Measurements from ENCODE around the gene SMYD3. TPM values are rescaled to one million over a fixed set of nuclear protein-coding genes. Genes with fewer than 3 reads are reported as not detected.

The SMYD3 gene
- polyA plus RNA-seq, 1 donor from 2014 or later = 48.6 TPM

GRCh38 chr1:246297279-246298265 lies 209.5 kb downstream of the SMYD3 start:
- H2AFZ ChIP-seq (ENCODE audit: low read depth, low read length) = no peak overlapping the region
- H3F3A ChIP-seq (ENCODE audit: insufficient read depth, low read length, poor library complexity, severe bottlenecking) = no peaks in the 10 kb centered on the region
- no peaks in the 10 kb centered on the region for H3K79me2 ChIP-seq (replicated peaks; ENCODE audit: insufficient read depth, low read length)
- H3K4me2 ChIP-seq (ENCODE audit: low read length) = no peak overlapping the region
- no peak overlapping the region for H3K4me3 ChIP-seq (ENCODE audit: low read length)
- H3K9ac ChIP-seq (ENCODE audit: low read length) = no peak overlapping the region
- no peaks in the 10 kb centered on the region for H3K9me2 ChIP-seq (ENCODE audit: insufficient read depth, low read length)
- H3K27ac ChIP-seq (ENCODE audit: low read length) = no peak overlapping the region
- no peaks in the 10 kb centered on the region for H3K9me3 ChIP-seq (ENCODE audit: low read length)
- H4K20me1 ChIP-seq (ENCODE audit: insufficient read depth) = no peaks in the 10 kb centered on the region
- no peaks in the 10 kb centered on the region for H3K27me3 ChIP-seq (ENCODE audit: insufficient read depth, low read depth, low read length)
- H3K36me3 ChIP-seq (ENCODE audit: insufficient read depth, low read length) = no peaks in the 10 kb centered on the region
- TF ChIP-seq TAF1 (IDR thresholded peaks at IDR 0.05; ENCODE audit: low read depth) = no peak
- no peak for TF ChIP-seq EZH2 (IDR thresholded peaks at IDR 0.05; ENCODE audit: borderline replicate concordance, insufficient read depth, low read length, poor library complexity, severe bottlenecking)
- TF ChIP-seq MXI1 (conservative IDR thresholded peaks at IDR 0.05; ENCODE audit: poor library complexity, severe bottlenecking) = no peak
- TF ChIP-seq EP300 (conservative IDR thresholded peaks at IDR 0.05; ENCODE audit: poor library complexity, severe bottlenecking) = no peak
- TF ChIP-seq REST (IDR thresholded peaks at IDR 0.05; ENCODE audit: borderline replicate concordance) = no peak
- no peak for TF ChIP-seq POLR2AphosphoS5 (IDR thresholded peaks at IDR 0.05)
- TF ChIP-seq SMC3 (conservative IDR thresholded peaks at IDR 0.05; ENCODE audit: poor library complexity) = peak; percentile 42
- TF ChIP-seq RAD21 (conservative IDR thresholded peaks at IDR 0.05) = peak; percentile 63
- TF ChIP-seq CTCF (IDR thresholded peaks at IDR 0.05; ENCODE audit: poor library complexity, severe bottlenecking) = peak; percentile 54

GRCh38 chr1:246295968-246296367 lies 211.1 kb downstream of the SMYD3 start:
- no peaks in the 10 kb centered on the region for H3K36me3 ChIP-seq (ENCODE audit: insufficient read depth, low read length)
- H3K9me2 ChIP-seq (ENCODE audit: insufficient read depth, low read length) = no peaks in the 10 kb centered on the region
- no peak overlapping the region for H3K4me3 ChIP-seq (ENCODE audit: low read length)
- H3K9me3 ChIP-seq (ENCODE audit: low read length) = no peaks in the 10 kb centered on the region
- TF ChIP-seq MXI1 (conservative IDR thresholded peaks at IDR 0.05; ENCODE audit: poor library complexity, severe bottlenecking) = no peak
- no peak for TF ChIP-seq SMC3 (conservative IDR thresholded peaks at IDR 0.05; ENCODE audit: poor library complexity)
- no peak for TF ChIP-seq POLR2AphosphoS5 (IDR thresholded peaks at IDR 0.05)
- no peak for TF ChIP-seq CTCF (IDR thresholded peaks at IDR 0.05; ENCODE audit: poor library complexity, severe bottlenecking)
- TF ChIP-seq EZH2 (IDR thresholded peaks at IDR 0.05; ENCODE audit: borderline replicate concordance, insufficient read depth, low read length, poor library complexity, severe bottlenecking) = no peak
- TF ChIP-seq REST (IDR thresholded peaks at IDR 0.05; ENCODE audit: borderline replicate concordance) = no peak
- no peak for TF ChIP-seq RAD21 (conservative IDR thresholded peaks at IDR 0.05)
- no peak for TF ChIP-seq EP300 (conservative IDR thresholded peaks at IDR 0.05; ENCODE audit: poor library complexity, severe bottlenecking)
- no peak for TF ChIP-seq TAF1 (IDR thresholded peaks at IDR 0.05; ENCODE audit: low read depth)
- no peaks in the 10 kb centered on the region for H3F3A ChIP-seq (ENCODE audit: insufficient read depth, low read length, poor library complexity, severe bottlenecking)
- H3K4me2 ChIP-seq (ENCODE audit: low read length) = no peak overlapping the region
- H2AFZ ChIP-seq (ENCODE audit: low read depth, low read length) = no peak overlapping the region
- H3K27me3 ChIP-seq (ENCODE audit: insufficient read depth, low read depth, low read length) = no peaks in the 10 kb centered on the region
- no peak overlapping the region for H3K9ac ChIP-seq (ENCODE audit: low read length)
- H3K27ac ChIP-seq (ENCODE audit: low read length) = no peak overlapping the region
- no peaks in the 10 kb centered on the region for H3K79me2 ChIP-seq (replicated peaks; ENCODE audit: insufficient read depth, low read length)
- no peaks in the 10 kb centered on the region for H4K20me1 ChIP-seq (ENCODE audit: insufficient read depth)

Data from neural cell (in vitro differentiated cells).